GM23248 (cell line): ENCODE results near the gene DHX36. TPM values are rescaled to one million over a fixed set of nuclear protein-coding genes. Genes with fewer than 3 reads are reported as not detected.
A peak's percentile ranks its signal among the peaks of the same experiment; 100 is the strongest.

Experiments
- DNase-seq: peaks from one replicate; pipeline ENCODE4 v3.0.0-alpha.2; 2015
- H2AFZ ChIP-seq: fragments of 200-600 bp; sonication (generic); 2 replicates; pipeline ENCODE4 v1.6.1; 2016; ENCODE audit warnings: antibody characterized with exemption
- H3F3A ChIP-seq: fragments of 200-600 bp; sonication (generic); 2 replicates; pipeline ENCODE4 v1.6.1; 2016; ENCODE audit warnings: mild to moderate bottlenecking, antibody characterized with exemption, mixed run types; ENCODE audit not compliant: insufficient read depth
- H3K27ac ChIP-seq: fragments of 200-600 bp; sonication (generic); 2 replicates; pipeline ENCODE4 v1.5.1; 2016; ENCODE audit warnings: mild to moderate bottlenecking
- H3K27me3 ChIP-seq: fragments of 200-600 bp; sonication (generic); replicated peaks from 2 replicates; pipeline ENCODE4 v1.6.1; 2016; ENCODE audit warnings: mild to moderate bottlenecking; ENCODE audit not compliant: insufficient read depth
- H3K36me3 ChIP-seq: fragments of 200-600 bp; sonication (generic); 2 replicates; pipeline ENCODE4 v1.6.1; 2016; ENCODE audit warnings: low read depth, mild to moderate bottlenecking
- H3K4me1 ChIP-seq: fragments of 200-600 bp; sonication (generic); 2 replicates; pipeline ENCODE4 v1.6.1; 2016; ENCODE audit warnings: mild to moderate bottlenecking; ENCODE audit not compliant: insufficient read depth
- H3K4me2 ChIP-seq: fragments of 200-600 bp; sonication (generic); one replicate; pipeline ENCODE4 v1.6.1; 2016; ENCODE audit warnings: mild to moderate bottlenecking; ENCODE audit not compliant: unreplicated experiment
- H3K4me3 ChIP-seq: fragments of 200-600 bp; sonication (generic); 2 replicates; pipeline ENCODE4 v1.5.1; 2016; ENCODE audit warnings: mild to moderate bottlenecking
- H3K79me2 ChIP-seq: fragments of 200-600 bp; sonication (generic); 2 replicates; pipeline ENCODE4 v1.6.1; 2016; ENCODE audit warnings: mild to moderate bottlenecking; ENCODE audit not compliant: insufficient read depth
- H3K9ac ChIP-seq: fragments of 200-600 bp; sonication (generic); 2 replicates; pipeline ENCODE4 v1.6.1; 2016; ENCODE audit warnings: mild to moderate bottlenecking
- H3K9me2 ChIP-seq: fragments of 200-600 bp; sonication (generic); 2 replicates; pipeline ENCODE4 v1.6.1; 2016; ENCODE audit warnings: mixed run types, mild to moderate bottlenecking, moderate library complexity; ENCODE audit not compliant: insufficient read depth
- H3K9me3 ChIP-seq: fragments of 200-600 bp; sonication (generic); one replicate; pipeline ENCODE4 v1.6.1; 2017; ENCODE audit warnings: low read depth
- H4K20me1 ChIP-seq: fragments of 200-600 bp; sonication (generic); 2 replicates; pipeline ENCODE4 v1.6.0; 2016; ENCODE audit not compliant: insufficient read depth
- EZH2 ChIP-seq: fragments of 200-600 bp; sonication (generic); IDR thresholded peaks from 2 replicates; pipeline ENCODE4 v1.6.1; 2018; ENCODE audit warnings: antibody characterized with exemption, mild to moderate bottlenecking; ENCODE audit not compliant: insufficient read depth, poor library complexity, severe bottlenecking
- EZH2phosphoT487 ChIP-seq: fragments of 200-600 bp; sonication (generic); IDR thresholded peaks from 2 replicates; pipeline ENCODE4 v1.6.1; 2018; ENCODE audit warnings: antibody characterized with exemption, moderate library complexity, mild to moderate bottlenecking, low read depth; ENCODE audit not compliant: insufficient read depth
- WGBS, 2 experiments: methylation state at CpG; one replicate each; pipeline ENCODE4 v1.1.6; 2015 to 2017; ENCODE audit warnings: low lambda C conversion rate in 2 of 2, low coverage in 1 of 2; ENCODE audit errors: missing lambda C conversion rate in 2 of 2; 5-methylcytosine and 5-hydroxymethylcytosine counted together
- in situ Hi-C: fragments of 300-500 bp; cut with MboI; formaldehyde crosslinking; loops from 2 replicates; pipeline ENCODE4 v1.15.0; 2020
- polyA plus RNA-seq: library from polyadenylated mRNA; unstranded; fragments of >200 nt; fragmentation: Nextera tagmentation; extraction: Ambion mirVana; gene quantifications from 2 replicates; pipeline ENCODE4 v1.2.1, GENCODE V29; 2016
- total RNA-seq: library from RNA; depleted of rRNA; stranded (reverse); fragments of >200 nt; shearing (Covaris generic); gene quantifications from 2 replicates; pipeline ENCODE4 v1.2.3, GENCODE V29; 2014

Gene DHX36
- total and polyA plus RNA-seq, 2 experiments from 2014 or later, result 15.8 to 22.5 TPM

DNA sequence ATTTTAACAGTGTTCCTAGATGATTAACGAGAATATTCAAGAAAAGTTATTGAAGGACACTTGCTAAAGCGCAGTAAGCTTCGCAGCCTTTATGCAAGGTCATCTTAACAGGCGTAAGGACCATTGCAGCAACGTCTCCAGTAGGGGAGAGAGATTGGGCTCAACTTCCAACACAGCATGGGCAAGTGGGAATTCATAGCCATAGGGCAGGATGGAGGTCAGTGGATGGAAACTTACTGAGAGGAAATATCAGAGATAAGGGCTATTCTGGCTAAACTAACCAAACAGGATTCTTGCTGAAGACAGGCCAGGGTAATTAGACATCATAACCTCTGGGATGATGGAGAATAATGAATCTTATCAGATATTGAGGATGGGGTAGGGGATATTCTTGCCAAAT is 82.8 kb downstream of the DHX36 start:
- TF ChIP-seq EZH2 (no peak), EZH2phosphoT487 (no peak)
- 96 to 97% methylated on average over 5 of the region's 5 CpGs for whole genome bisulfite sequencing, 2 experiments
- H3K79me2 ChIP-seq, result no peaks in the 10 kb centered on the region
- H3K4me1 ChIP-seq, result peaks cover 32% of the 10 kb centered on the region
- H4K20me1 ChIP-seq, result no peaks in the 10 kb centered on the region
- no peak overlapping the region for H3K27ac ChIP-seq
- no peaks in the 10 kb centered on the region for H3K36me3 ChIP-seq
- no peak overlapping the region for H3K4me3 ChIP-seq
- peaks cover 30% of the 10 kb centered on the region for H3F3A ChIP-seq
- no peak overlapping the region for H3K9ac ChIP-seq
- H2AFZ ChIP-seq, result no peak overlapping the region
- H3K27me3 ChIP-seq, result no peaks in the 10 kb centered on the region
- in situ Hi-C loops, result no loop called here
- no peak overlapping the region for H3K4me2 ChIP-seq
- no peak for DNase-seq
- no peaks in the 10 kb centered on the region for H3K9me2 ChIP-seq
- H3K9me3 ChIP-seq, result no peaks in the 10 kb centered on the region

- Histone ChIP-seq H4K20me1 (no peaks in the 10 kb centered on the region), H3K9ac (no peak overlapping the region), H2AFZ (no peak overlapping the region), H3K4me3 (no peak overlapping the region), H3K79me2 (no peaks in the 10 kb centered on the region), H3K9me2 (no peaks in the 10 kb centered on the region), H3K4me1 (peaks cover 30% of the 10 kb centered on the region), H3F3A (peaks cover 24% of the 10 kb centered on the region), H3K36me3 (no peaks in the 10 kb centered on the region), H3K4me2 (no peak overlapping the region), H3K27ac (no peak overlapping the region), H3K9me3 (no peaks in the 10 kb centered on the region), H3K27me3 (no peaks in the 10 kb centered on the region)
- no peak for DNase-seq
- in situ Hi-C loops, result no loop called here
- TF ChIP-seq EZH2 (no peak), EZH2phosphoT487 (no peak)
- 97 to 98% methylated on average over 6 of the region's 6 CpGs for WGBS, 2 experiments
Observed at GRCh38 chr3:154240235-154240634, 84.1 kb downstream of the DHX36 start.

- H3K4me2 ChIP-seq, result no peak overlapping the region
- DNase-seq, result no peak
- H4K20me1 ChIP-seq, result no peaks in the 10 kb centered on the region
- no peaks in the 10 kb centered on the region for H3K9me2 ChIP-seq
- peaks cover 9% of the 10 kb centered on the region for H3K4me1 ChIP-seq
- no peak overlapping the region for H3K9ac ChIP-seq
- H3K4me3 ChIP-seq, result no peak overlapping the region
- TF ChIP-seq EZH2, result no peak
- no peak for TF ChIP-seq EZH2phosphoT487
- H3K27me3 ChIP-seq, result no peaks in the 10 kb centered on the region
- no peaks in the 10 kb centered on the region for H3K36me3 ChIP-seq
- H3F3A ChIP-seq, result no peaks in the 10 kb centered on the region; the same call in 1 of the 2 replicates
- 70 to 76% methylated on average over 3 of the region's 3 CpGs for WGBS, 2 experiments
- H3K27ac ChIP-seq, result no peak overlapping the region
- H3K79me2 ChIP-seq, result no peaks in the 10 kb centered on the region
- in situ Hi-C loops, result no loop called here
- no peak overlapping the region for H2AFZ ChIP-seq
- H3K9me3 ChIP-seq, result no peaks in the 10 kb centered on the region
Observed at GRCh38 chr3:154236331-154236730, 88.0 kb downstream of the DHX36 start.

GRCh38 chr3:154235330-154235729 is 89.0 kb downstream of the DHX36 start:
- Histone ChIP-seq H3K4me3 (no peak overlapping the region), H3K4me1 (peaks cover 9% of the 10 kb centered on the region), H3K79me2 (no peaks in the 10 kb centered on the region), H2AFZ (no peak overlapping the region), H3K9me3 (no peaks in the 10 kb centered on the region), H3K27ac (no peak overlapping the region), H3K9ac (no peak overlapping the region), H3F3A (no peaks in the 10 kb centered on the region; the same call in 1 of the 2 replicates), H3K4me2 (no peak overlapping the region), H3K36me3 (no peaks in the 10 kb centered on the region), H3K9me2 (no peaks in the 10 kb centered on the region), H4K20me1 (no peaks in the 10 kb centered on the region), H3K27me3 (no peaks in the 10 kb centered on the region)
- 89 to 100% methylated on average over 1 of the region's 1 CpG for WGBS, 2 experiments
- DNase-seq, result peak; percentile 64
- TF ChIP-seq EZH2phosphoT487 (no peak), EZH2 (no peak)
- in situ Hi-C loops, result no loop called here

GRCh38 chr3:154229217-154229590 is 95.1 kb downstream of the DHX36 start:
- Histone ChIP-seq H4K20me1 (no peaks in the 10 kb centered on the region), H3K27ac (no peak overlapping the region), H2AFZ (no peak overlapping the region), H3K79me2 (no peaks in the 10 kb centered on the region), H3K9me3 (no peaks in the 10 kb centered on the region), H3K4me1 (no peaks in the 10 kb centered on the region), H3K4me2 (no peak overlapping the region), H3K27me3 (no peaks in the 10 kb centered on the region), H3K9ac (no peak overlapping the region), H3K4me3 (no peak overlapping the region), H3F3A (no peaks in the 10 kb centered on the region), H3K36me3 (no peaks in the 10 kb centered on the region), H3K9me2 (no peaks in the 10 kb centered on the region)
- in situ Hi-C loops, result no loop called here
- WGBS, 2 experiments, result 44 to 57% methylated on average over 2 of the region's 2 CpGs
- TF ChIP-seq EZH2, result no peak
- no peak for TF ChIP-seq EZH2phosphoT487
- DNase-seq, result no peak
